BE2C (cell line): Measurements from ENCODE around the gene EXOC4.

Experiments used
- DNase-seq: peaks from one replicate; pipeline ENCODE4 v3.0.0-alpha.2; 2020
- H3K27me3 ChIP-seq: fragments of 250-450 bp; sonication (Bioruptor Pico); 2 replicates; pipeline ENCODE4 v1.5.1; 2020; ENCODE audit warnings: mild to moderate bottlenecking
- H3K36me3 ChIP-seq: fragments of 250-450 bp; sonication (Bioruptor Pico); 2 replicates; pipeline ENCODE4 v1.5.1; 2020; ENCODE audit warnings: mild to moderate bottlenecking
- H3K4me1 ChIP-seq: fragments of 250-450 bp; sonication (Bioruptor Pico); 2 replicates; pipeline ENCODE4 v1.5.1; 2020
- H3K4me3 ChIP-seq: 2 replicates; pipeline ENCODE4 v1.5.1; 2011; ENCODE audit warnings: low read depth, low read length
- H3K9me3 ChIP-seq: fragments of 250-450 bp; sonication (Bioruptor Pico); 2 replicates; pipeline ENCODE4 v1.5.1; 2020
- TF ChIP-seq, protein P1 (sequence below): IDR thresholded peaks from 2 replicates; pipeline ENCODE4 v1.5.1; 2012; ENCODE audit warnings: mild to moderate bottlenecking, low read depth, low read length

The EXOC4 gene

DNA sequence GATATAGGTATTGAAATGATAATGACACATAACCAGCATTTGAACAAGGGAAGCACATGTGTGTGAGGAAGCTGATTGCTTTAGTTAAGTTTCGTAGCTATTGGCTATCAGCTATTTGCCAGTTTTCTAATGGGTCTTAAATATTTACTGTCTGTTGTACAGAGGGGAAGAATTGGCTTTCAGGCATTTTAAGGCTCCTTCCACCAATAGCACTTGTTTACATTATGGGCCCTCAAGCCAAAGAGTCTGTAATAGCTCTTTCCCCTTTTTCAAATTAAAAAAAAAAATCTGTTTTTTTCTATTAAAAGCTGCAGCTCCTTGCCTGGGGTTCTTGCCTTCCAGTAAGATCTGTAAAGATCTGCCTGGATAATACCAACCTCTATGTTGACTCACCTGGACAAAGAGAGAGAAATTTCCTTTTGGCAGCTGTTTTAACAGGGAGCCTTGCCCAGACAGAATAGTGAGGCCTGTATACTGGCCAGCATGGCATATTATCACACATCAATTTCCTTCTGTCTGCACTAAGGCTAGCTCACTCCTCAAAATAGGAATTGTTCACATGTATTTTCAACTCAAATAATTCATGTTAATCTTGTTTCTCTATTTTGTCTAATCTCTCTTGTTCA is 769.5 kb downstream of the EXOC4 start:
- Histone ChIP-seq H3K9me3 (no peaks in the 10 kb centered on the region), H3K4me3 (no peak overlapping the region), H3K36me3 (no peaks in the 10 kb centered on the region), H3K27me3 (no peaks in the 10 kb centered on the region), H3K4me1 (peaks cover 5% of the 10 kb centered on the region)
- no peak for DNase-seq
- TF ChIP-seq, protein P1, sequence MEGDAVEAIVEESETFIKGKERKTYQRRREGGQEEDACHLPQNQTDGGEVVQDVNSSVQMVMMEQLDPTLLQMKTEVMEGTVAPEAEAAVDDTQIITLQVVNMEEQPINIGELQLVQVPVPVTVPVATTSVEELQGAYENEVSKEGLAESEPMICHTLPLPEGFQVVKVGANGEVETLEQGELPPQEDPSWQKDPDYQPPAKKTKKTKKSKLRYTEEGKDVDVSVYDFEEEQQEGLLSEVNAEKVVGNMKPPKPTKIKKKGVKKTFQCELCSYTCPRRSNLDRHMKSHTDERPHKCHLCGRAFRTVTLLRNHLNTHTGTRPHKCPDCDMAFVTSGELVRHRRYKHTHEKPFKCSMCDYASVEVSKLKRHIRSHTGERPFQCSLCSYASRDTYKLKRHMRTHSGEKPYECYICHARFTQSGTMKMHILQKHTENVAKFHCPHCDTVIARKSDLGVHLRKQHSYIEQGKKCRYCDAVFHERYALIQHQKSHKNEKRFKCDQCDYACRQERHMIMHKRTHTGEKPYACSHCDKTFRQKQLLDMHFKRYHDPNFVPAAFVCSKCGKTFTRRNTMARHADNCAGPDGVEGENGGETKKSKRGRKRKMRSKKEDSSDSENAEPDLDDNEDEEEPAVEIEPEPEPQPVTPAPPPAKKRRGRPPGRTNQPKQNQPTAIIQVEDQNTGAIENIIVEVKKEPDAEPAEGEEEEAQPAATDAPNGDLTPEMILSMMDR = no peak

DNA sequence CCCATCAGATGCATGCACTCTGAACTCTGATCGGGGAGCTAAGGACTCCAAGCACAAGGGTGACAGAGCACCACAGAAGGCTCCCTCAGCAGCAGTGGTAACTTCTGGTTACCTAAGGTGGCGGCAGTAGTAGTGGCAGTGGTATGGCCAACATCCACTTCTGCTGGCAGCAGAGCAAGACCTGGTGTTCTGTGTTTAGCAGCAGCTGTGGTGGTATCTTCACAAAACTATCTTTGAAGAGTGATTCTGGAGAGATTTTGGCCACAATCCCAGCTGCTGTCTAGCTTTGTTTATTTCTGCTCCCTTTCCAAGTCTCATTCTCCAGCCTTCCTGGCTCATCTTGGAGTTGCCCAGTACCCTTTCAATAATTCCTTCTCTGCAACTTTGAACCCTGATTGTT is 771.9 kb downstream of the EXOC4 start:
- Histone ChIP-seq H3K4me3 (no peak overlapping the region), H3K9me3 (no peaks in the 10 kb centered on the region), H3K36me3 (no peaks in the 10 kb centered on the region), H3K27me3 (no peaks in the 10 kb centered on the region), H3K4me1 (peaks cover 5% of the 10 kb centered on the region)
- TF ChIP-seq, protein P1 = no peak
- peak; percentile 32 for DNase-seq

DNA sequence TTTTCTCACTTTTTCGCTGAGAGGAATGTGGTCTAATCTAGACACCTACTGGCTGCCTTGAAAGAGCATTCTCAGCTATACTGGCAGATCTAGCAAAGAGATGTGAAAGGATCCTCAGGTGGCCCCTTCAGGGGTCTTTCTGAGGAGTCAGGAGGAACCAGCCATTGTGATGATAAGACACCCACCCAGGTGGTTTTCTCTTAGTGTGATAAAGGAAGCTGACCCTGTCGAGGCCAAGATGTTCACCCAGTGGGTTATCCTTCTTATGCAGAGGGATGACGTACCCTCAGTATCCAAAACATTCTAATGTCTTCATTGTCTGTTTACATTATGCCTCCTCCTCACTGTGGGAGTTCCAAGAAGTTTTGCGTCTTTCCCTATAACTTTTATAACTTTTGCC is 776.0 kb downstream of the EXOC4 start:
- peaks cover 5% of the 10 kb centered on the region for H3K4me1 ChIP-seq
- no peak for DNase-seq
- TF ChIP-seq, protein P1 = no peak
- H3K36me3 ChIP-seq = no peaks in the 10 kb centered on the region
- no peaks in the 10 kb centered on the region for H3K27me3 ChIP-seq
- no peaks in the 10 kb centered on the region for H3K9me3 ChIP-seq
- no peak overlapping the region for H3K4me3 ChIP-seq

DNA sequence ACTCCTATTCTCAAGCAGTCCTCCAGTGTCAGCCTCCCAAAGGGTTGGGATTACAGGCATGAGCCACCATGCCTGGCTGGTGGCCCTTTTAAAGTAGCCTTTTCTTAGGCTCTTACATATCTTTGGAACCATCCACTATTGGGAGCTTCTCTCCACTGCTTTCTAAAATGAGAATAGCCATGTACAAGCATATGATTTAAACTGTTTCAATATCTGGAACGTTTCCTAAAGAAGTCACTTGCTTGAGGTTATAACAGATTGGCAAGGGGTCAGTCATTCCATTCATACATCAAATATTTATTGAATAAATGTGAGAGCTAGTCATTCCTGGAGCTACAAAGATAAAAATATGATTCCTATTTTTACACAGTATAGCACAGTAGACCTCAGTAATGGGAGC is 776.9 kb downstream of the EXOC4 start:
- Histone ChIP-seq H3K36me3 (no peaks in the 10 kb centered on the region), H3K27me3 (no peaks in the 10 kb centered on the region), H3K9me3 (no peaks in the 10 kb centered on the region), H3K4me3 (no peak overlapping the region), H3K4me1 (peaks cover 2% of the 10 kb centered on the region; the same call in 1 of the 2 replicates)
- TF ChIP-seq, protein P1 = no peak
- no peak for DNase-seq

DNA sequence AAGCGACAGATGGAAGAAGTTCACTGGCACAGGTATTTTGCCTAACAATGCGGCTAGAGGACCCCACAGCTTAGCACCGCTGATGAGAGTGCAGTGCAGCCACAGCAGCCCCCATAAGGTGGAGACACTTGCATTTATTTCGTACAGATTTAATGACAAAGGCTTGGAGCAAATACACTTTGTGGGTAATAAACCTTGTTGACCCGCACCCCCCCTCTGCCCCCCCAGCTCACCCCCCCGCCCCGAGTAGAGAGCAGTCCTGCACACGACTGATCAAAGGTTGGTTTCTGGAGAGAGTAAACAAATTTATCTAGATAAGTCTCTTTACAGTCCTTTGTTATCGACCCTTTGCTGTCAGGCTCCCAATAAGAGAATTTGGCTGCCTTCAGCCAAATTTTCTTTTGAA is 777.6 kb downstream of the EXOC4 start:
- TF ChIP-seq, protein P1 = no peak
- Histone ChIP-seq H3K36me3 (no peaks in the 10 kb centered on the region), H3K4me3 (no peak overlapping the region), H3K9me3 (no peaks in the 10 kb centered on the region), H3K27me3 (no peaks in the 10 kb centered on the region), H3K4me1 (no peaks in the 10 kb centered on the region)
- DNase-seq = no peak

DNA sequence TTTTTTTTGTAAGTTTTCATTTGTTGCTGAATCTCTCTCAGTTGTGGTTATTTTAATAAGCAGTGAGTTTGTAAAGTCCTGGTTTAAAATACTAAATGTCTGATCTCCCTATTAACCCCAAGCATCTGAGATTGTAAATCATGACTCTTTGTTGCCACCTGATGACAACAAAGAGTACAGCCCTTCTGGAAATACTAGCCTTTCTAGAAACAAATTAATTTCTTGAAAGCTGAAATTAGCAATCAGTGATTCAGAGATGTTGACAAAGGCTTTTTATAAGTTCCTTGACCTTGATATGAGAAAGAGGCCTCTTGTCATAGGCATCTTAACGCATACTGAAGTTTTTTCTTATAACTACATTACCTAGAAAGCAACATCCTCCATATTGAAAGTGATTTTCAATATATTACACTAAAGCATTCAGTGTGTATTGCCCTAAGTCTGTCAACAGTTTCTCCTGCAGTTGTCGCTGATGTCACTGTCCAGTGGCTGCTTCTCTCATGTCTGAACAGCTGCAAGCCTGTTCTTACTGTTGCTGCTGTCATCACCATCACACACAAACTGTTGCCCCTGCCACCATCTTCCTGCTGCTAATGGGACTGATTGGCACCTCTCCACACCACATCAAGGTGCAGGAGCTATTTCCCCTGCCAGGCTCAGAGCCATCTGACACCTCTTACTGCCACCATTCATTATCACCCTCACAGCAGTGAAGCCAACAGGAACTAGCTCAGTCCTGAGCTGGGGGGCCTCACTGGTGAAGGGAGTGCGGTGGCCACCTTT is 779.1 kb downstream of the EXOC4 start:
- Histone ChIP-seq H3K9me3 (no peaks in the 10 kb centered on the region), H3K4me3 (no peak overlapping the region), H3K27me3 (no peaks in the 10 kb centered on the region), H3K36me3 (no peaks in the 10 kb centered on the region), H3K4me1 (no peaks in the 10 kb centered on the region)
- DNase-seq = no peak
- TF ChIP-seq, protein P1 = peak; percentile 49
